GM23248 (cell line): ENCODE data around the gene ENOX1.

Experiments used
- EZH2 ChIP-seq: fragments of 200-600 bp; sonication (generic); IDR thresholded peaks from 2 replicates; pipeline ENCODE4 v1.6.1; 2018; ENCODE audit warnings: antibody characterized with exemption, mild to moderate bottlenecking; ENCODE audit not compliant: insufficient read depth, poor library complexity, severe bottlenecking
- EZH2phosphoT487 ChIP-seq: fragments of 200-600 bp; sonication (generic); IDR thresholded peaks from 2 replicates; pipeline ENCODE4 v1.6.1; 2018; ENCODE audit warnings: antibody characterized with exemption, moderate library complexity, mild to moderate bottlenecking, low read depth; ENCODE audit not compliant: insufficient read depth

- TF ChIP-seq EZH2 (no peak), EZH2phosphoT487 (no peak)
Measured at GRCh38 chr13:43564952-43565351, 221.8 kb downstream of the ENOX1 start.
